ENCODE measurements around the gene SLC9A9. TPM values are rescaled to one million over a fixed set of nuclear protein-coding genes. Genes with fewer than 3 reads are reported as not detected.
A peak's percentile ranks its signal among the peaks of the same experiment; 100 is the strongest.

The SLC9A9 gene
- total RNA-seq, 1 donor from 2014 or later = 11.4 TPM

DNA sequence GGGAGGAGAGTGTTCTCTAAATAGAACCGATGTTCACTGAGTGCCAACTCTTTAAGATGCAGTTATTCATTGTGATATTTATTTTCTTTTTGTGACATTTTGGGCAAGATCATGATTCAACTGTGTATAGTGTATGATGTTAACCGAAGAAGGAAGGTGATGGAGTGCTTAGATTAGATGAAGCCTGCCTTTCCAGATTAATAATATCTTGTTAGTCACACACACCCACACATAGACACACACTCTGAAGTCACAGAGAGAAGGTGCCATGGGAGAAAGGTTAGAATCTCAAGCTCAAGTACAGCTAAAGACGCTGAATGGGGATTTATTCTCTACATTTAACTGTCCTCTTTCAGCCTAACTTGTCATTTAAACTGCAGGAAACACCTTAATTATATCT is 77.0 kb downstream of the SLC9A9 start:
- no peaks in the 10 kb centered on the region for H3K27me3 Mint-ChIP-seq (ENCODE audit: unreplicated experiment)
- no peaks in the 10 kb centered on the region for H3K4me1 Mint-ChIP-seq (ENCODE audit: low read depth, unreplicated experiment)
- no peaks in the 10 kb centered on the region for H3K9me3 Mint-ChIP-seq (ENCODE audit: unreplicated experiment)
- DNase-seq = no peak
- no peak overlapping the region for H3K27ac Mint-ChIP-seq (ENCODE audit: unreplicated experiment)
- H3K36me3 Mint-ChIP-seq (ENCODE audit: unreplicated experiment) = no peaks in the 10 kb centered on the region
- TF ChIP-seq, protein P1, sequence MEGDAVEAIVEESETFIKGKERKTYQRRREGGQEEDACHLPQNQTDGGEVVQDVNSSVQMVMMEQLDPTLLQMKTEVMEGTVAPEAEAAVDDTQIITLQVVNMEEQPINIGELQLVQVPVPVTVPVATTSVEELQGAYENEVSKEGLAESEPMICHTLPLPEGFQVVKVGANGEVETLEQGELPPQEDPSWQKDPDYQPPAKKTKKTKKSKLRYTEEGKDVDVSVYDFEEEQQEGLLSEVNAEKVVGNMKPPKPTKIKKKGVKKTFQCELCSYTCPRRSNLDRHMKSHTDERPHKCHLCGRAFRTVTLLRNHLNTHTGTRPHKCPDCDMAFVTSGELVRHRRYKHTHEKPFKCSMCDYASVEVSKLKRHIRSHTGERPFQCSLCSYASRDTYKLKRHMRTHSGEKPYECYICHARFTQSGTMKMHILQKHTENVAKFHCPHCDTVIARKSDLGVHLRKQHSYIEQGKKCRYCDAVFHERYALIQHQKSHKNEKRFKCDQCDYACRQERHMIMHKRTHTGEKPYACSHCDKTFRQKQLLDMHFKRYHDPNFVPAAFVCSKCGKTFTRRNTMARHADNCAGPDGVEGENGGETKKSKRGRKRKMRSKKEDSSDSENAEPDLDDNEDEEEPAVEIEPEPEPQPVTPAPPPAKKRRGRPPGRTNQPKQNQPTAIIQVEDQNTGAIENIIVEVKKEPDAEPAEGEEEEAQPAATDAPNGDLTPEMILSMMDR (IDR thresholded peaks at IDR 0.05; ENCODE audit: partially characterized antibody, unreplicated experiment) = no peak
- no peak overlapping the region for H3K4me3 Mint-ChIP-seq (ENCODE audit: unreplicated experiment)

DNA sequence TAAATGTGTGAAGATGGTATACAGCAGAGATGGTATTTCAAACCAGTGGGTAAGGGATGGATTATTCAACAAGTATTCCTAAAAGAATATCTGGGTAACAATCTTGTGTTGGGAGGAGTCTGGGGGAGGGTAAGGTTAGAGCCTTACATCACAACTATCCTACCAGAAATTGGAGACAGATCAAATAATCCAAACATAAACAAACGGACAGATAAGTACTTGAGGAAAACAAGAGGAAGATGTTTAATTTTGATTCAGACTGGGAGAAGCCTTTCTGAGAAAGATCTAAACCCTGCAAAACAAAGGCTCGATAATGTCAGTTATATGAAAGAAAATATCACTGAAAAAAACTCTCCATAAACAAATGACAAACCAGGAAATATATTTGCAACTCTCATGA is 77.9 kb downstream of the SLC9A9 start:
- Mint-ChIP-seq H3K9me3 (ENCODE audit: unreplicated experiment) (no peaks in the 10 kb centered on the region), H3K27me3 (ENCODE audit: unreplicated experiment) (no peaks in the 10 kb centered on the region), H3K36me3 (ENCODE audit: unreplicated experiment) (no peaks in the 10 kb centered on the region), H3K4me3 (ENCODE audit: unreplicated experiment) (no peak overlapping the region), H3K27ac (ENCODE audit: unreplicated experiment) (no peak overlapping the region), H3K4me1 (ENCODE audit: low read depth, unreplicated experiment) (no peaks in the 10 kb centered on the region)
- TF ChIP-seq, protein P1 (IDR thresholded peaks at IDR 0.05; ENCODE audit: partially characterized antibody, unreplicated experiment) = no peak
- DNase-seq = no peak

DNA sequence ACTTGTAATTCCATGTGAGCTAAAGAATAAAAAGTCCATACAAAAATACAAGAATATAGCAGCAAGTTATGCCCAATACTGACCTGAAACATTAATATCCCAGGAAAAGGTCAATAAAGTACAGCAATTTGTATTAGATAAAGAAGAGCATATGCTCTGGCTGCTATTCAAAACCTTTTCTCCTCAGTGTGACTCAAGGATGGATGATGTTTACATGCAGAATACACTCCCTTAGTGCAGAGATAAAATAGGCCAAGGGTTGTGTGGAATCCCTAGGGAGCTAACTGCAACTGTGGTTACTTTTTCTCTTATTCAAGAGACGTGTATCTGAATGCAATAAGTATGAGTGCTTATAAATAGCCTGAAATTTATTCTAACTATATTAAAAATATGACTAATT is 78.7 kb downstream of the SLC9A9 start:
- peaks cover 3% of the 10 kb centered on the region for H3K27me3 Mint-ChIP-seq (ENCODE audit: unreplicated experiment)
- no peak overlapping the region for H3K27ac Mint-ChIP-seq (ENCODE audit: unreplicated experiment)
- no peaks in the 10 kb centered on the region for H3K4me1 Mint-ChIP-seq (ENCODE audit: low read depth, unreplicated experiment)
- TF ChIP-seq, protein P1 (IDR thresholded peaks at IDR 0.05; ENCODE audit: partially characterized antibody, unreplicated experiment) = no peak
- no peak for DNase-seq
- no peaks in the 10 kb centered on the region for H3K9me3 Mint-ChIP-seq (ENCODE audit: unreplicated experiment)
- H3K36me3 Mint-ChIP-seq (ENCODE audit: unreplicated experiment) = no peaks in the 10 kb centered on the region
- no peak overlapping the region for H3K4me3 Mint-ChIP-seq (ENCODE audit: unreplicated experiment)

DNA sequence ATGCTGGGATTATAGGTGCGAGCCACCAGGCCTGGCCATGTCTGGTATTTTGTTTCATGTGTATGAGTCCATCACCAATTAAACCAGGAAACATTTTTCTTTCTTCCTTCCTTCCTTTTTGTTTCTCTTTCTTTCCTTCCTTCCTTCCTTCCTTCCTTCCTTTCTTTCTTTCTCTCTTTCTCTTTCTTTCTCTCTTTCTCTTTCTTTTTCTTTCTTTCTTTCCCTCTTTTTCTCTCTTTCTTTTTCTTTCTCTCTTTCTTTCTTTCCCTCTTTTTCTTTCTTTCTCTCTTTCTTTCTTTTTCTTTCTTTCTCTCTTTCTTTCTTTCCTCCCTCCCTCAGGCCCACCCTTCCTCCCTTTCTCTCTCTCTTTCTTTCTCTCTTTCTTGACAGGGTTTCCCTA is 83.4 kb downstream of the SLC9A9 start:
- Mint-ChIP-seq H3K9me3 (ENCODE audit: unreplicated experiment) (no peaks in the 10 kb centered on the region), H3K4me3 (ENCODE audit: unreplicated experiment) (no peak overlapping the region)

DNA sequence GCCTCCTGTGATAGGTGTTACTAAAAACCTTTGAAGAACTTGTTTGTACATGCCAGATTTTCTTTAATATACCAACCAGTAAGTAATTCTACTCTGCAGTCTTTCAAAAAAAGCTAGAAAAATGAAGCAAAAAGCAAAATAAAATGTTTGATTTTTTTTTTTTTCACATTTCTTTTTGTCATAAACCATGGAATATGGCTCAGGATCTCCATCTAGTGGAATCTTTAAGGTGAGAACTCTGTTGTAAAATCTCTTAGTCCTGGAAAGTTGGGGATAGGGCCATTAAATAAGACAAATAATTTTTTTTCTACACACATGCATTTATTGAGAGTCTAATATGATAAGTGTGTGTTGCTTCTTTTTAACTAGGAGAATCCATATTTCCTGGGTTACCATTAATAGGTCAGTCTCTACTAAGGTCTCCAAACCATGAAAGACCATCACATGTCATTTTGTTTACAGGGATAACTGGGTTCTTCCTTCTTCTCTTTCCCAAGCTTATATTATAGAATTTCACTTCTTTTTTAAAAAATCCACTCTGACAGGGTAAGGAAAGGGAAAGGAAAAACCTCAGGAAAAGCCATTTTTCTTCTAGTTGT is 84.6 kb downstream of the SLC9A9 start:
- no peaks in the 10 kb centered on the region for H3K4me1 Mint-ChIP-seq (ENCODE audit: low read depth, unreplicated experiment)
- TF ChIP-seq, protein P1 (IDR thresholded peaks at IDR 0.05; ENCODE audit: partially characterized antibody, unreplicated experiment) = peak; percentile 59
- H3K27ac Mint-ChIP-seq (ENCODE audit: unreplicated experiment) = no peak overlapping the region
- H3K27me3 Mint-ChIP-seq (ENCODE audit: unreplicated experiment) = peaks cover 3% of the 10 kb centered on the region
- H3K4me3 Mint-ChIP-seq (ENCODE audit: unreplicated experiment) = no peak overlapping the region
- no peaks in the 10 kb centered on the region for H3K9me3 Mint-ChIP-seq (ENCODE audit: unreplicated experiment)
- no peak for DNase-seq
- H3K36me3 Mint-ChIP-seq (ENCODE audit: unreplicated experiment) = no peaks in the 10 kb centered on the region

More for the DNA sequence above, 83.4 kb downstream of the SLC9A9 start:
- H3K4me1 Mint-ChIP-seq (ENCODE audit: low read depth, unreplicated experiment) = no peaks in the 10 kb centered on the region
- TF ChIP-seq, protein P1 (IDR thresholded peaks at IDR 0.05; ENCODE audit: partially characterized antibody, unreplicated experiment) = no peak
- no peak for DNase-seq
- H3K27me3 Mint-ChIP-seq (ENCODE audit: unreplicated experiment) = peaks cover 3% of the 10 kb centered on the region
- H3K36me3 Mint-ChIP-seq (ENCODE audit: unreplicated experiment) = no peaks in the 10 kb centered on the region
- H3K27ac Mint-ChIP-seq (ENCODE audit: unreplicated experiment) = no peak overlapping the region

All from glutamatergic neuron (in vitro differentiated cells).